IMR-90 (cell line): ENCODE results near the gene FARS2. TPM values are rescaled to one million over a fixed set of nuclear protein-coding genes. Genes with fewer than 3 reads are reported as not detected.

Experiments used
- ATAC-seq: fragments of 200-7000 bp; cut with Tn5 transposase; 2 replicates; pipeline ENCODE4 v1.9.1; 2020; ENCODE audit warnings: low read depth, mild to moderate bottlenecking, moderate library complexity
- BruUV-seq: library from RNA; stranded (reverse); fragments of 400-500 nt; replicated peaks from 2 replicates; lab custom pipeline; 2021; lab: Mats Ljungman, UMichigan
- CTCF ChIA-PET: fragments of 300-600 bp; formaldehyde crosslinking; extraction: SDS; loops from one replicate; lab custom pipeline; 2021; ENCODE audit warnings: antibody characterized with exemption; lab: Yijun Ruan, JAX
- POLR2A ChIA-PET: fragments of 300-600 bp; sonication (Branson Sonifier 250); formaldehyde crosslinking; loops from one replicate; lab custom pipeline; 2022; ENCODE audit warnings: antibody characterized with exemption; ENCODE audit not compliant: unreplicated experiment; lab: Charles Lee
- DNase-seq: peaks from one replicate; pipeline ENCODE4 v3.0.0; 2013
- H2AFZ ChIP-seq: replicated peaks from 2 replicates; pipeline ENCODE3; 2013; ENCODE audit warnings: low read length, mild to moderate bottlenecking; ENCODE audit not compliant: poor library complexity
- H2AK5ac ChIP-seq: 2 replicates; pipeline ENCODE4 v1.6.1; 2013; ENCODE audit warnings: low read depth, low read length, inconsistent platforms
- H2AK9ac ChIP-seq: replicated peaks from 2 replicates; pipeline ENCODE3; 2013; ENCODE audit warnings: mild to moderate bottlenecking, low read depth, low read length, moderate library complexity; ENCODE audit not compliant: poor library complexity
- H2BK120ac ChIP-seq: 2 replicates; pipeline ENCODE4 v1.6.1; 2013; ENCODE audit warnings: low read depth, low read length, inconsistent platforms
- H2BK15ac ChIP-seq: 3 replicates; pipeline ENCODE4 v1.6.1; 2013; ENCODE audit warnings: low read depth, low read length, inconsistent platforms
- H2BK20ac ChIP-seq: 2 replicates; pipeline ENCODE4 v1.6.1; 2013; ENCODE audit warnings: low read depth, mild to moderate bottlenecking, inconsistent platforms, low read length, moderate library complexity
- H2BK5ac ChIP-seq: 2 replicates; pipeline ENCODE4 v1.6.1; 2013; ENCODE audit warnings: mild to moderate bottlenecking, low read depth, low read length, inconsistent platforms; ENCODE audit not compliant: poor library complexity, severe bottlenecking
- H3K14ac ChIP-seq: replicated peaks from 2 replicates; pipeline ENCODE4 v1.6.1; 2013; ENCODE audit warnings: low read depth, low read length, inconsistent platforms
- H3K18ac ChIP-seq: 2 replicates; pipeline ENCODE4 v1.6.1; 2013; ENCODE audit warnings: low read depth, low read length, control low read depth
- H3K23ac ChIP-seq: 2 replicates; pipeline ENCODE4 v1.6.1; 2013; ENCODE audit warnings: low read depth, low read length, inconsistent platforms
- H3K27ac ChIP-seq: 2 replicates; pipeline ENCODE4 v1.5.1; 2013; ENCODE audit warnings: mild to moderate bottlenecking, control low read depth, low read length; ENCODE audit not compliant: insufficient read depth
- H3K27me3 ChIP-seq: 2 replicates; pipeline ENCODE4 v1.6.1; 2013; ENCODE audit warnings: low read length; ENCODE audit not compliant: control insufficient read depth, insufficient read depth
- H3K36me3 ChIP-seq: 2 replicates; pipeline ENCODE4 v1.6.1; 2013; ENCODE audit warnings: low read length, mixed read lengths; ENCODE audit not compliant: control insufficient read depth, insufficient read depth
- H3K4ac ChIP-seq: 2 replicates; pipeline ENCODE4 v1.6.1; 2013; ENCODE audit warnings: low read depth, low read length, inconsistent platforms
- H3K4me1 ChIP-seq: 2 replicates; pipeline ENCODE4 v1.6.1; 2013; ENCODE audit warnings: low read length, mixed read lengths; ENCODE audit not compliant: control insufficient read depth, insufficient read depth
- H3K4me2 ChIP-seq: 2 replicates; pipeline ENCODE4 v1.6.1; 2013; ENCODE audit warnings: low read depth, mild to moderate bottlenecking, control low read depth, low read length, moderate library complexity
- H3K4me3 ChIP-seq: 2 replicates; pipeline ENCODE4 v1.5.1; 2013; ENCODE audit warnings: low read depth, mild to moderate bottlenecking, control low read depth, low read length, moderate library complexity; ENCODE audit not compliant: insufficient read depth
- H3K56ac ChIP-seq: 2 replicates; pipeline ENCODE4 v1.6.1; 2013; ENCODE audit warnings: low read length, inconsistent platforms; ENCODE audit not compliant: insufficient read depth; ENCODE audit errors: extremely low read depth
- H3K79me1 ChIP-seq, 2 experiments: 2 replicates each; pipeline ENCODE4 v1.6.1; 2013; ENCODE audit warnings: low read length in 2 of 2, inconsistent platforms in 1 of 2, low read depth in 1 of 2
- H3K9ac ChIP-seq: 2 replicates; pipeline ENCODE4 v1.6.1; 2013; ENCODE audit warnings: low read depth, low read length, control low read depth
- H3K9me1 ChIP-seq: 2 replicates; pipeline ENCODE4 v1.6.1; 2013; ENCODE audit warnings: low read length, inconsistent platforms; ENCODE audit not compliant: insufficient read depth
- H3K9me3 ChIP-seq: 2 replicates; pipeline ENCODE4 v1.6.1; 2013; ENCODE audit warnings: low read length; ENCODE audit not compliant: control insufficient read depth, insufficient read depth
- H4K20me1 ChIP-seq: 2 replicates; pipeline ENCODE4 v1.6.1; 2013; ENCODE audit warnings: low read length, inconsistent platforms; ENCODE audit not compliant: insufficient read depth
- H4K5ac ChIP-seq: 2 replicates; pipeline ENCODE4 v1.6.1; 2013; ENCODE audit warnings: mild to moderate bottlenecking, low read depth, low read length, control low read depth
- H4K8ac ChIP-seq, 2 experiments: 2 replicates each; pipeline ENCODE4 v1.6.1; 2013; ENCODE audit warnings: low read depth in 2 of 2, low read length in 2 of 2, control low read depth in 1 of 2, inconsistent platforms in 1 of 2
- H4K91ac ChIP-seq: 2 replicates; pipeline ENCODE4 v1.6.1; 2013; ENCODE audit warnings: low read depth, low read length, inconsistent platforms; ENCODE audit not compliant: insufficient read depth
- BHLHE40 ChIP-seq: fragments of 150-350 bp; IDR thresholded peaks from 2 replicates; pipeline ENCODE4 v1.6.1; 2016; ENCODE audit warnings: mild to moderate bottlenecking, low read depth, low read length
- CEBPB ChIP-seq: IDR thresholded peaks from 2 replicates; pipeline ENCODE4 v1.6.1; 2012; ENCODE audit warnings: low read depth, low read length, improper control_type of control experiment
- CHD1 ChIP-seq: IDR thresholded peaks from 2 replicates; pipeline ENCODE4 v1.6.1; 2012; ENCODE audit warnings: low read depth, low read length, improper control_type of control experiment
- CTCF ChIP-seq: conservative IDR thresholded peaks from 2 replicates; pipeline ENCODE4 v1.5.1; 2012; ENCODE audit warnings: mild to moderate bottlenecking, low read depth, low read length, improper control_type of control experiment
- ELK1 ChIP-seq: fragments of 150-350 bp; IDR thresholded peaks from 2 replicates; pipeline ENCODE4 v1.6.1; 2016; ENCODE audit warnings: low read depth, mild to moderate bottlenecking, low read length, moderate library complexity, borderline replicate concordance
- FOS ChIP-seq: fragments of 150-350 bp; IDR thresholded peaks from 2 replicates; pipeline ENCODE4 v1.6.1; 2016; ENCODE audit warnings: low read depth, low read length
- MAZ ChIP-seq: IDR thresholded peaks from 2 replicates; pipeline ENCODE4 v1.6.1; 2012; ENCODE audit warnings: low read depth, mild to moderate bottlenecking, low read length, improper control_type of control experiment, moderate library complexity, borderline replicate concordance
- RAD21 ChIP-seq: IDR thresholded peaks from 2 replicates; pipeline ENCODE4 v1.6.1; 2012; ENCODE audit warnings: low read length, improper control_type of control experiment
- RCOR1 ChIP-seq: IDR thresholded peaks from 2 replicates; pipeline ENCODE4 v1.6.1; 2012; ENCODE audit warnings: mild to moderate bottlenecking, low read length, improper control_type of control experiment; ENCODE audit not compliant: insufficient replicate concordance
- RFX5 ChIP-seq: IDR thresholded peaks from 2 replicates; pipeline ENCODE4 v1.8.0; 2012; ENCODE audit warnings: low read depth, mild to moderate bottlenecking, low read length, moderate library complexity
- SMC3 ChIP-seq: fragments of 150-350 bp; IDR thresholded peaks from 2 replicates; pipeline ENCODE4 v1.6.1; 2016; ENCODE audit warnings: low read depth, mild to moderate bottlenecking, antibody characterized with exemption, low read length, moderate library complexity
- WGBS, 2 experiments: methylation state at CpG; one replicate each; pipeline versions ENCODE4 v1.1.5 to v1.1.7; 2013; ENCODE audit warnings: missing lambda C conversion rate in 2 of 2; ENCODE audit not compliant: insufficient read length in 1 of 2; ENCODE audit errors: extremely low coverage in 2 of 2; 5-methylcytosine and 5-hydroxymethylcytosine counted together
- dilution Hi-C: fragments of 300-500 bp; cut with HindIII; formaldehyde crosslinking; loops from one replicate; pipeline ENCODE4 v1.14.3; 2018; ENCODE audit warnings: low sequenced_read_pairs; ENCODE audit not compliant: unreplicated experiment
- in situ Hi-C: fragments of 300-500 bp; cut with MboI; formaldehyde crosslinking; loops from 3 replicates; pipeline ENCODE4 v1.14.3; 2019; ENCODE audit warnings: low sequenced_read_pairs, inconsistent platforms, mixed read lengths
- intact Hi-C: fragments of 100-400 bp; cut with micrococcal nuclease; formaldehyde crosslinking; loops from 2 replicates; pipeline ENCODE4 v1.10.0; 2022
- polyA plus RNA-seq, 3 experiments: library from polyadenylated mRNA; depleted of rRNA; stranded (reverse); fragments of >200 nt; gene quantifications; 2 replicates each; pipeline ENCODE4 v1.2.3, GENCODE V29; 2012; ENCODE audit warnings: low replicate concordance in 1 of 3
- total RNA-seq: library from RNA; depleted of rRNA; stranded (reverse); fragments of >200 nt; gene quantifications from 2 replicates; pipeline ENCODE4 v1.2.3, GENCODE V29; 2012
- TF ChIP-seq, protein P1 (sequence below): fragments of 150-350 bp; IDR thresholded peaks from 2 replicates; pipeline ENCODE4 v1.6.1; 2017; ENCODE audit warnings: mild to moderate bottlenecking, antibody characterized with exemption, low read length, low read depth

FARS2 gene
- total and polyA plus RNA-seq, 2 of the 4 experiments (the other 2 are of a cell fraction) = 12.1 to 28.9 TPM

- no peaks in the 10 kb centered on the region for H3K27me3 ChIP-seq
- POLR2A ChIA-PET = no interaction called here
- H2BK120ac ChIP-seq = no peak overlapping the region
- dilution Hi-C loops = no loop called here
- H2BK5ac ChIP-seq = no peak overlapping the region
- no peak overlapping the region for H2AK5ac ChIP-seq
- no peak overlapping the region for H2BK15ac ChIP-seq
- H4K8ac ChIP-seq = no peak overlapping the region
- ATAC-seq (no peak), DNase-seq (no peak)
- H3K4me3 ChIP-seq = no peak overlapping the region
- no peak overlapping the region for H3K18ac ChIP-seq
- H3K56ac ChIP-seq = no peak overlapping the region
- H3K14ac ChIP-seq = no peak overlapping the region
- H3K9me3 ChIP-seq = no peaks in the 10 kb centered on the region
- H3K27ac ChIP-seq = no peak overlapping the region
- in situ Hi-C loops = no loop called here
- no peak overlapping the region for H3K4me2 ChIP-seq
- H2AFZ ChIP-seq = no peak overlapping the region
- 0 out of 2 replicates have a peak, but pooled peaks cover 3% of the 10 kb centered on the region for H4K20me1 ChIP-seq
- H4K91ac ChIP-seq = no peak overlapping the region
- TF ChIP-seq RAD21 = no peak
- no peak for TF ChIP-seq CEBPB
- TF ChIP-seq RCOR1 = no peak
- TF ChIP-seq SMC3 = no peak
- no peak for TF ChIP-seq ELK1
- no peak for TF ChIP-seq BHLHE40
- TF ChIP-seq CHD1 = no peak
- TF ChIP-seq CTCF = no peak
- no peak for TF ChIP-seq RFX5
- TF ChIP-seq FOS = no peak
- TF ChIP-seq, protein P1, sequence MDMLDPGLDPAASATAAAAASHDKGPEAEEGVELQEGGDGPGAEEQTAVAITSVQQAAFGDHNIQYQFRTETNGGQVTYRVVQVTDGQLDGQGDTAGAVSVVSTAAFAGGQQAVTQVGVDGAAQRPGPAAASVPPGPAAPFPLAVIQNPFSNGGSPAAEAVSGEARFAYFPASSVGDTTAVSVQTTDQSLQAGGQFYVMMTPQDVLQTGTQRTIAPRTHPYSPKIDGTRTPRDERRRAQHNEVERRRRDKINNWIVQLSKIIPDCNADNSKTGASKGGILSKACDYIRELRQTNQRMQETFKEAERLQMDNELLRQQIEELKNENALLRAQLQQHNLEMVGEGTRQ = no peak
- TF ChIP-seq MAZ = no peak
- CTCF ChIA-PET = no interaction called here
- no peak overlapping the region for H3K23ac ChIP-seq
- H3K36me3 ChIP-seq = no peaks in the 10 kb centered on the region
- peaks cover 8 to 10% of the 10 kb centered on the region in 2 experiments; a peak in 1 of 4 replicates for H3K79me1 ChIP-seq
- H3K4me1 ChIP-seq = no peaks in the 10 kb centered on the region; the same call in 1 of the 2 replicates
- BruUV-seq = no TSS peak
- no peak overlapping the region for H2BK20ac ChIP-seq
- H3K9me1 ChIP-seq = no peaks in the 10 kb centered on the region; the same call in 1 of the 2 replicates
- H3K9ac ChIP-seq = no peak overlapping the region
- H2AK9ac ChIP-seq = no peak overlapping the region
- intact Hi-C loops = no loop called here
- H3K4ac ChIP-seq = no peak overlapping the region
- H4K5ac ChIP-seq = no peak overlapping the region
- WGBS, 2 experiments = no CpG with 5 or more reads among the region's 7 CpGs
These were observed 123.0 kb downstream of the FARS2 start for GRCh38 chr6:5384276-5384675.
